ENCODE results near the gene CFAP52. TPM values are rescaled to one million over a fixed set of nuclear protein-coding genes. Genes with fewer than 3 reads are reported as not detected.

The CFAP52 gene
- total and polyA plus RNA-seq, 2 of the 8 experiments (the other 6 are each of a cell fraction or from before 2014, with no cell fraction given) = 0.11 TPM; not detected in 1

GRCh38 chr17:9571201-9571600 is 5.2 kb upstream of the CFAP52 start (continued):
- TF ChIP-seq CHD7 (IDR thresholded peaks at IDR 0.05; ENCODE audit: insufficient replicate concordance, low read length) (no peak), NANOG (IDR thresholded peaks at IDR 0.05; ENCODE audit: insufficient read depth, low read depth, low read length, poor library complexity, severe bottlenecking) (no peak), BRCA1 (IDR thresholded peaks at IDR 0.05; ENCODE audit: low read depth, low read length) (no peak), KDM4A (IDR thresholded peaks at IDR 0.05; ENCODE audit: low read depth, low read length, severe bottlenecking) (no peak), SAP30 (IDR thresholded peaks at IDR 0.05; ENCODE audit: insufficient read depth, insufficient replicate concordance, low read length) (no peak), TAF7 (optimal IDR thresholded peaks at IDR 0.05; ENCODE audit: borderline replicate concordance, low read depth, low read length) (no peak), EZH2 (IDR thresholded peaks at IDR 0.05; ENCODE audit: low read depth, low read length, severe bottlenecking) (no peak), ZNF274 (IDR thresholded peaks at IDR 0.05; ENCODE audit: borderline replicate concordance, extremely low read depth, low read length) (no peak), CEBPB (IDR thresholded peaks at IDR 0.05; ENCODE audit: low read depth, low read length) (no peak), SIX5 (IDR thresholded peaks at IDR 0.05; ENCODE audit: low read depth, low read length) (no peak), SIRT6 (IDR thresholded peaks at IDR 0.05; ENCODE audit: low read length) (no peak), RBBP5 (IDR thresholded peaks at IDR 0.05; ENCODE audit: borderline replicate concordance, low read depth, low read length) (no peak)

Measured in H1 (cell line).